ENCODE results near the gene TP53I11. TPM values are rescaled to one million over a fixed set of nuclear protein-coding genes. Genes with fewer than 3 reads are reported as not detected.

TP53I11 gene
- polyA plus RNA-seq, 3 donors, result 11.0 to 13.2 (median 11.3) TPM

GRCh38 chr11:44971185-44971584 lies 20.5 kb upstream of the TP53I11 start:
- Mint-ChIP-seq H3K4me3 (no peak overlapping the region), H3K27me3 (ENCODE audit: low read depth in 3 of 3) (peaks cover 3 to 6% (median 3%) of the 10 kb centered on the region in 3 donors), H3K27ac (peak overlapping the region in 1 of 7 donors; percentile 46), H3K36me3 (no peaks in the 10 kb centered on the region), H3K9me3 (peaks cover 0 to 2% (median 0%) of the 10 kb centered on the region in 7 donors), H3K4me1 (peaks cover 29% of the 10 kb centered on the region)
- DNase-seq, result no peak
- H3K27me3 ChIP-seq (ENCODE audit: control insufficient read depth in 2 of 2, insufficient read depth in 2 of 2, low read length in 2 of 2), result no peaks in the 10 kb centered on the region
- intact Hi-C loops (cut with micrococcal nuclease), result no loop called here
- no peaks in the 10 kb centered on the region for H3K36me3 ChIP-seq (replicated peaks in 1 of 2; ENCODE audit: control insufficient read depth in 1 of 2, insufficient read depth in 2 of 2, low read length in 2 of 2)
- peaks cover 22 to 25% of the 10 kb centered on the region in 2 donors for H3K4me1 ChIP-seq (ENCODE audit: control insufficient read depth in 1 of 2, insufficient read depth in 2 of 2, low read length in 2 of 2)
- H3K4me2 ChIP-seq (replicated peaks; ENCODE audit: extremely low read depth, low read length, poor library complexity, severe bottlenecking), result no peak overlapping the region
- H4K20me1 ChIP-seq (ENCODE audit: insufficient read depth, low read length), result no peaks in the 10 kb centered on the region
- no peak overlapping the region for H3K9ac ChIP-seq (ENCODE audit: insufficient read depth, low read length, poor library complexity, severe bottlenecking)
- H2AFZ ChIP-seq (ENCODE audit: insufficient read depth, low read depth, low read length, poor library complexity, severe bottlenecking), result no peak overlapping the region
- TF ChIP-seq CTCF (IDR thresholded peaks at IDR 0.05), result no peak
- no peak overlapping the region for H3K4me3 ChIP-seq (replicated peaks in 1 of 3; ENCODE audit: low read depth in 2 of 3, low read length in 3 of 3)
- no peaks in the 10 kb centered on the region for H3K79me2 ChIP-seq (ENCODE audit: insufficient read depth, low read length)
- H3K9me3 ChIP-seq (replicated peaks in 1 of 2; ENCODE audit: control insufficient read depth in 1 of 2, insufficient read depth in 1 of 2, low read length in 2 of 2), result no peaks in the 10 kb centered on the region
- peak overlapping the region in 1 of 2 donors; percentile 14 for H3K27ac ChIP-seq (ENCODE audit: low read depth in 1 of 2, low read length in 2 of 2)
- 100% methylated on average over 1 of the region's 10 CpGs for WGBS (ENCODE audit: insufficient coverage)

- Mint-ChIP-seq H3K27me3 (ENCODE audit: low read depth in 3 of 3) (peaks cover 2 to 8% (median 5%) of the 10 kb centered on the region in 3 donors), H3K9me3 (peaks cover 0 to 2% (median 0%) of the 10 kb centered on the region in 7 donors), H3K4me3 (no peak overlapping the region), H3K27ac (peak overlapping the region in 5 of 7 donors; percentile 30 to 73 (median 61)), H3K36me3 (no peaks in the 10 kb centered on the region), H3K4me1 (peaks cover 31% of the 10 kb centered on the region)
- Histone ChIP-seq H2AFZ (ENCODE audit: insufficient read depth, low read depth, low read length, poor library complexity, severe bottlenecking) (no peak overlapping the region), H3K27me3 (ENCODE audit: control insufficient read depth in 2 of 2, insufficient read depth in 2 of 2, low read length in 2 of 2) (no peaks in the 10 kb centered on the region), H3K4me3 (replicated peaks in 1 of 3; ENCODE audit: low read depth in 2 of 3, low read length in 3 of 3) (peak overlapping the region in 1 of 3 experiments; percentile 14), H3K27ac (ENCODE audit: low read depth in 1 of 2, low read length in 2 of 2) (peak overlapping the region in 1 of 2 donors; percentile 14), H3K79me2 (ENCODE audit: insufficient read depth, low read length) (no peaks in the 10 kb centered on the region), H3K4me2 (replicated peaks; ENCODE audit: extremely low read depth, low read length, poor library complexity, severe bottlenecking) (peak overlapping the region; percentile 20), H3K9me3 (replicated peaks in 1 of 2; ENCODE audit: control insufficient read depth in 1 of 2, insufficient read depth in 1 of 2, low read length in 2 of 2) (no peaks in the 10 kb centered on the region), H3K9ac (ENCODE audit: insufficient read depth, low read length, poor library complexity, severe bottlenecking) (no peak overlapping the region), H4K20me1 (ENCODE audit: insufficient read depth, low read length) (no peaks in the 10 kb centered on the region), H3K36me3 (replicated peaks in 1 of 2; ENCODE audit: control insufficient read depth in 1 of 2, insufficient read depth in 2 of 2, low read length in 2 of 2) (no peaks in the 10 kb centered on the region), H3K4me1 (ENCODE audit: control insufficient read depth in 1 of 2, insufficient read depth in 2 of 2, low read length in 2 of 2) (peaks cover 22 to 25% of the 10 kb centered on the region in 2 donors)
- TF ChIP-seq CTCF (IDR thresholded peaks at IDR 0.05), result no peak
- peak; percentile 46 to 76 (median 71) for DNase-seq
- 12% methylated on average over 5 of the region's 6 CpGs for WGBS (ENCODE audit: insufficient coverage)
- intact Hi-C loops (cut with micrococcal nuclease), result no loop called here
Observed at GRCh38 chr11:44970293-44970692, 19.6 kb upstream of the TP53I11 start.
